T47D (cell line): ENCODE measurements around the gene SULT1A2.
"Not testable (repeated sequence)": the region's sequence is repeated elsewhere in the genome, so short reads cannot be mapped to it uniquely, and the experiment has no call there.

Experiments
- DNase-seq, 2 experiments: peaks; one replicate each; pipeline versions ENCODE4 v3.0.0 to v3.0.0-alpha.2; 2011 to 2012; ENCODE audit warnings: low read depth in 1 of 2, low spot score in 1 of 2
- JUND ChIP-seq: IDR thresholded peaks from 2 replicates; pipeline ENCODE4 v1.6.1; 2012; ENCODE audit warnings: low read depth
- in situ Hi-C: cut with HindIII; loops from 2 replicates; pipeline ENCODE4 v1.10.0; 2016; ENCODE audit warnings: low sequenced_read_pairs, low pct_unique_long_range_greater_than_20kb

SULT1A2 gene

GRCh38 chr16:28596840-28597691 is at the start of gene SULT1A2:
TSS of gene SULT1A2 (minus strand) at chr16:28597050. CDS start at chr16:28595930, 1,120 bp downstream.
- DNase-seq = peak; percentile 43 to 85
- TF ChIP-seq JUND = no peak
- in situ Hi-C loops = no loop called here

GRCh38 chr16:28639959-28640358 is 43.1 kb upstream of the SULT1A2 start:
- DNase-seq, in situ Hi-C loops: not testable (repeated sequence)

- not testable (repeated sequence) for DNase-seq
Observed at GRCh38 chr16:28638359-28638758, 41.5 kb upstream of the SULT1A2 start.

GRCh38 chr16:28637765-28638164 is 40.9 kb upstream of the SULT1A2 start, which contains the start of gene NPIPB8:
TSS of gene NPIPB8 (plus strand) at chr16:28638065. CDS start at chr16:28638361, 296 bp downstream.
- in situ Hi-C loops, DNase-seq: not testable (repeated sequence)

More at GRCh38 chr16:28638359-28638758, 41.5 kb upstream of the SULT1A2 start:
- in situ Hi-C loops = not testable (repeated sequence)

GRCh38 chr16:28636093-28636823 is 39.4 kb upstream of the SULT1A2 start:
- DNase-seq, in situ Hi-C loops: not testable (repeated sequence)

- in situ Hi-C loops, DNase-seq: not testable (repeated sequence)
Observed at GRCh38 chr16:28630905-28631304, 34.1 kb upstream of the SULT1A2 start.

GRCh38 chr16:28623172-28623711 is 26.4 kb upstream of the SULT1A2 start:
- in situ Hi-C loops = no loop called here
- peak; percentile 87 to 90 for DNase-seq
- no peak for TF ChIP-seq JUND

- in situ Hi-C loops, DNase-seq: not testable (repeated sequence)
Observed at GRCh38 chr16:28622532-28623171, 25.8 kb upstream of the SULT1A2 start.

- no peak for DNase-seq
- in situ Hi-C loops = no loop called here
- no peak for TF ChIP-seq JUND
Observed at GRCh38 chr16:28621481-28622155, 24.8 kb upstream of the SULT1A2 start.

- in situ Hi-C loops, DNase-seq: not testable (repeated sequence)
Observed at GRCh38 chr16:28620316-28620715, 23.5 kb upstream of the SULT1A2 start.

GRCh38 chr16:28617874-28618273 is 21.0 kb upstream of the SULT1A2 start:
- peak in 1 of 2 experiments; percentile 33 for DNase-seq
- in situ Hi-C loops = no loop called here
- TF ChIP-seq JUND = no peak

GRCh38 chr16:28616636-28617035 is 19.8 kb upstream of the SULT1A2 start:
- peak in 1 of 2 experiments; percentile 79 for DNase-seq
- TF ChIP-seq JUND = no peak
- in situ Hi-C loops = no loop called here

GRCh38 chr16:28616224-28616577 is 19.4 kb upstream of the SULT1A2 start:
- DNase-seq, in situ Hi-C loops: not testable (repeated sequence)

GRCh38 chr16:28615486-28616223 is 18.8 kb upstream of the SULT1A2 start:
- in situ Hi-C loops = not testable (repeated sequence)
- DNase-seq = peak in 1 of 2 experiments; percentile 67

GRCh38 chr16:28614561-28614960 is 17.7 kb upstream of the SULT1A2 start:
- DNase-seq, in situ Hi-C loops: not testable (repeated sequence)

- in situ Hi-C loops, DNase-seq: not testable (repeated sequence)
Observed at GRCh38 chr16:28613912-28614311, 17.1 kb upstream of the SULT1A2 start.
